Measurements from ENCODE around the gene ATXN7L1.
A peak's percentile ranks its signal among the peaks of the same experiment; 100 is the strongest.

Gene ATXN7L1

DNA sequence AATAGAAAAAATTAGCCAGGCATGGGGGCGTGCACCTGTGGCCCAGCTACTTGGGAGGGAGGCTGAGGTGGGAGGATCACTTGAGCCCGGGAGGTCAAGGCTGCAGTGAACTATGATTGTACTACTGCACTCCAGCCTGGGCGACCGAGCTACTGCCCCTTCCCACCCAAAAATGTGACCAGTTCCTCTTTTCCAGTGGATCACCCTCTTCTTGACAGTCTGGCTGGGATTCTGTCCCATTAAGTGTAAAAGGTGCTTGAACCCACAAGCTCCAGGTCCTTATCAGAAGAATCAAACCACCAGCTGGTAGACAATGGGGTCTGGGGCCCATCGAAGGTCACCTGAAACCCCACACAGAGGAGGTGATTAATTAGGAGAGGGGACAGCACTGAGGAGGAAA lies 14.1 kb downstream of the ATXN7L1 start:
- Mint-ChIP-seq H3K27me3 (ENCODE audit: low read depth, poor library complexity) (peaks cover 2% of the 10 kb centered on the region), H3K4me1 (peaks cover 18% of the 10 kb centered on the region), H3K9me3 (no peaks in the 10 kb centered on the region), H3K4me3 (no peak overlapping the region), H3K36me3 (ENCODE audit: low read depth) (peaks cover 8% of the 10 kb centered on the region), H3K27ac (no peak overlapping the region)
- DNase-seq: no peak
- TF ChIP-seq, protein P1, sequence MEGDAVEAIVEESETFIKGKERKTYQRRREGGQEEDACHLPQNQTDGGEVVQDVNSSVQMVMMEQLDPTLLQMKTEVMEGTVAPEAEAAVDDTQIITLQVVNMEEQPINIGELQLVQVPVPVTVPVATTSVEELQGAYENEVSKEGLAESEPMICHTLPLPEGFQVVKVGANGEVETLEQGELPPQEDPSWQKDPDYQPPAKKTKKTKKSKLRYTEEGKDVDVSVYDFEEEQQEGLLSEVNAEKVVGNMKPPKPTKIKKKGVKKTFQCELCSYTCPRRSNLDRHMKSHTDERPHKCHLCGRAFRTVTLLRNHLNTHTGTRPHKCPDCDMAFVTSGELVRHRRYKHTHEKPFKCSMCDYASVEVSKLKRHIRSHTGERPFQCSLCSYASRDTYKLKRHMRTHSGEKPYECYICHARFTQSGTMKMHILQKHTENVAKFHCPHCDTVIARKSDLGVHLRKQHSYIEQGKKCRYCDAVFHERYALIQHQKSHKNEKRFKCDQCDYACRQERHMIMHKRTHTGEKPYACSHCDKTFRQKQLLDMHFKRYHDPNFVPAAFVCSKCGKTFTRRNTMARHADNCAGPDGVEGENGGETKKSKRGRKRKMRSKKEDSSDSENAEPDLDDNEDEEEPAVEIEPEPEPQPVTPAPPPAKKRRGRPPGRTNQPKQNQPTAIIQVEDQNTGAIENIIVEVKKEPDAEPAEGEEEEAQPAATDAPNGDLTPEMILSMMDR (IDR thresholded peaks at IDR 0.05): no peak

DNA sequence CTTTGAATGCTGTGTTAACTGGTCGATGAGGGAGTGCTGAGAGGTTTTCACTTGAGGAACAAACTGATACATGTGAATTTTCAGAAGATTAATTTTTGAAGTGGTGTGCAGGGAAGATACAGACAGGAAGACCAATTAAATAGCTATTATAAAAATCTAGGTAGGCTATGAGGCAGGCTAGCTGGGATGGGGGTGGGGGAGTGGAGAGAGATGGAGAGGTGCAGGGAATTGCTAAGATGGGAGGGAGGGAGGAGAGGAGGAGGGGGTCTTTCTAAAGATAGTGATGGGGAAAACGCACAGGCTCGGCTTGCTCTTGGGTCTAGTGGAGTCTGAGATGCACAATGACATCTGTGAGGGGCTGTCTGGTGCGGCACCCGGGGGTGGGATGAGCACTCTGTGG lies 15.2 kb downstream of the ATXN7L1 start:
- H3K4me3 Mint-ChIP-seq: no peak overlapping the region
- peaks cover 13% of the 10 kb centered on the region for H3K36me3 Mint-ChIP-seq (ENCODE audit: low read depth)
- no peak for DNase-seq
- TF ChIP-seq, protein P1 (IDR thresholded peaks at IDR 0.05): no peak
- H3K4me1 Mint-ChIP-seq: peaks cover 23% of the 10 kb centered on the region
- no peaks in the 10 kb centered on the region for H3K27me3 Mint-ChIP-seq (ENCODE audit: low read depth, poor library complexity)
- no peaks in the 10 kb centered on the region for H3K9me3 Mint-ChIP-seq
- H3K27ac Mint-ChIP-seq: peak overlapping the region; percentile 81

DNA sequence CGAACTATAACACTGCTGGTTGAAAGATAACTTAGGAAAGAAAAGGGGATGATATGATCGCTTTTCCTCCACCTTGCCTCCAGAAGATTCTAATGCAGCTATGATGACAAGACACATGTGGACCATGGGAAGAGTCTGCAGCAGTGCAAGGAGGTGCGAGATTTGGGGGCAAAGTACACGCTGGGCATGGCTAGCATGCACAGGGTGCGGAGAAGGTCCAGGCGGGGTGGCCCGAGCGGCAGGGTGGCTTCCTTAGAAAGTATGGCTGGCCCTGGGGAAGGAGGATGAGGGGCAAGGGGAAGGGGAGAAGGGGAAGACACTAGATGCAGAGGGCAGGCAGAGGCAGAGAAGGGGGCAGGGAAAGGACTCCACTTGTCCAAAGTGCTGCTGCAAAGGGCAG lies 15.6 kb downstream of the ATXN7L1 start:
- H3K9me3 Mint-ChIP-seq: no peaks in the 10 kb centered on the region
- H3K4me3 Mint-ChIP-seq: no peak overlapping the region
- no peaks in the 10 kb centered on the region for H3K27me3 Mint-ChIP-seq (ENCODE audit: low read depth, poor library complexity)
- H3K36me3 Mint-ChIP-seq (ENCODE audit: low read depth): peaks cover 9% of the 10 kb centered on the region
- peaks cover 23% of the 10 kb centered on the region for H3K4me1 Mint-ChIP-seq
- TF ChIP-seq, protein P1 (IDR thresholded peaks at IDR 0.05): no peak
- no peak for DNase-seq
- H3K27ac Mint-ChIP-seq: no peak overlapping the region

DNA sequence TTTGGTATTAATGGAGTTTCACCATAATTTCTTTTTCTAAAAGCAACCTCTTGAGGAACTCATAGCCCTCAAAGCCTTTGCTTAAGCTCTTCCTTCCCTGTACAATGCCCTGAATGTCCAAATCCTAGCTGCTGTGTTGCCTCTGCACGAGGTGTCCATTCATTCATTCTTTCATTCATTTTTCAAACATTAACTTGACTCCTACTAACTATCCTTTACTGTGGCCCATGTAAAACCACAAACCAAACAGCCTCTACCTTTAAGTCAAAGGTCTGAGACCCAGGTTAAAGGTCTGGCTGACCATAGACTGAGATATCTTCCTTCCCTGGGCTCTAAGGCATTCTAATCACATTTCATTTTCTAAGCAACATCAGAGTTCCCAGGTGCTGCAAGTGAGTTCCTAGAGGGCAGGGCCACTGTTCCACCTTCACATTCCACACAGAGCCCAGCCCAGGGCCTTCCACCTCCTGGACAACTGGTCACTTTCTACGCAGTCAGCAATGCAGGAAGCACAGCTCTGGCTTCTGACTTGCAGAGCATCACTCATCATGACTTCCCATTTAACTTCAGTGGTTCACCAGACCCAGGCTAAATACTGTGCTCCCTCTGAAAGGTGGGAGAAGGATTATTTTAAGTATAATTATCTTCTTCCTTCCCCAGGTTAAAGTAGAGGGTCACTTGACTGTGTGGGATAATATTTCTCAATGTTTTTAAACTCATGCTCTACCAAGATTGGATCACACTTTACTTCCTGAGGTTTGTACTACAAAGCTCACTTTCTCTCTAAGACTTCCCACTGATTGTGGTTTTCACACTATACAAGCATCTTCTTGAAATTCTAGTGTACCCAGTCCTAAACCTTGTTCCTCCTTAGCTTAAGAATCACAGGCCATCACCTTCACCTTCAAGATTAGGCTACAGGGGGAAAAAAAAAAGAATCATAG lies 19.1 kb downstream of the ATXN7L1 start:
- no peak for DNase-seq
- H3K27ac Mint-ChIP-seq: peak overlapping the region; percentile 44
- H3K4me3 Mint-ChIP-seq: no peak overlapping the region
- no peaks in the 10 kb centered on the region for H3K9me3 Mint-ChIP-seq
- H3K27me3 Mint-ChIP-seq (ENCODE audit: low read depth, poor library complexity): no peaks in the 10 kb centered on the region
- peaks cover 5% of the 10 kb centered on the region for H3K36me3 Mint-ChIP-seq (ENCODE audit: low read depth)
- TF ChIP-seq, protein P1 (IDR thresholded peaks at IDR 0.05): no peak
- peaks cover 34% of the 10 kb centered on the region for H3K4me1 Mint-ChIP-seq

DNA sequence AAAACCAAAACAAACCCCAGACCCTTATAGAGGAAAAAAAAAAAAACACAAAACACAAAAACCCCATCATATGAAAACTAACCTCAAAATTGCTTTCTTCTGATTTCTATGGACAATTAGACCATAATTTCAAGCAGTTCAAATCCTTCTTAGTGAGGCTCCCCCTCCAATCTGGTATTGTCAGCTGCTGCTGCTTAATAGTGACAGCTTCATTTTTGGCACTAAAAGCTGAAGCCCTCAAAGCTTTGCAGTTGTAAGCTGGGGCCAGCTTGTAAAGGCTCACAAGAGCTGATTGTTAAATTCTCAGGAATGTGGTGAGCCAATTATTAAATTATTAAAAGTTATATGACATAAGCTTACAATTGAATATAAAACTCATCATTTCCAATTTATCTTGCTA lies 21.9 kb downstream of the ATXN7L1 start:
- Mint-ChIP-seq H3K4me3 (no peak overlapping the region), H3K27me3 (ENCODE audit: low read depth, poor library complexity) (no peaks in the 10 kb centered on the region)
- TF ChIP-seq, protein P1 (IDR thresholded peaks at IDR 0.05): no peak

More for the DNA sequence above, 21.9 kb downstream of the ATXN7L1 start:
- H3K36me3 Mint-ChIP-seq (ENCODE audit: low read depth): peaks cover 9% of the 10 kb centered on the region
- H3K27ac Mint-ChIP-seq: peak overlapping the region; percentile 77
- no peak for DNase-seq
- H3K4me1 Mint-ChIP-seq: peaks cover 52% of the 10 kb centered on the region
- no peaks in the 10 kb centered on the region for H3K9me3 Mint-ChIP-seq

Data from nephron progenitor cell (in vitro differentiated cells).